Measurements from ENCODE around the gene PRSS53. TPM values are rescaled to one million over a fixed set of nuclear protein-coding genes. Genes with fewer than 3 reads are reported as not detected.

The PRSS53 gene
- total RNA-seq, 1 donor from 2014 or later, result 1.2 TPM

GRCh38 chr16:31130899-31131298 lies 42.2 kb upstream of the PRSS53 start:
- H3K27ac ChIP-seq (replicated peaks), result no peak overlapping the region
- no peak for DNase-seq
- intact Hi-C loops (cut with micrococcal nuclease), result no loop called here

DNA sequence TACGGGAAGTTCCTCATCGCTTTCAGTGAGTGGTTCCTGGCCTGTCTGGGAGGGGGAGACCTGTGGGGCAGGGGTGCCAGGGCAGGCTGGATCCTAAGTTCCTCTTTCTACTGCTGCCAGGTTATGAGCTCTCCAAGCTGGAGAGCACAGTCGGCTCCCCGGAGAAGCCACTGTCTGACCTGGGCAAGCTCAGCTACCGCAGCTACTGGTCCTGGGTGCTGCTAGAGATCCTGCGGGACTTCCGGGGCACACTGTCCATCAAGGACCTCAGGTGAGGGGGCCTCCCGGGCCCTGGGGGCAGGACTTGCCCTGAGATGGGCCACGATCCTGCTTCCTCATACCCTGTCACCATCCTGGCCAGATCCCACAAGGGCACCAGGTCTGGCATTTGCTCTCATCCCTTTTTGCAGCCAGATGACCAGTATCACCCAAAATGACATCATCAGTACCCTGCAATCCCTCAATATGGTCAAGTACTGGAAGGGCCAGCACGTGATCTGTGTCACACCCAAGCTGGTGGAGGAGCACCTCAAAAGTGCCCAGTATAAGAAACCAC lies 41.7 kb upstream of the PRSS53 start:
- intact Hi-C loops (cut with micrococcal nuclease), result no loop called here

More at GRCh38 chr16:31130899-31131298, 42.2 kb upstream of the PRSS53 start:
- Histone ChIP-seq H3K4me1 (peaks cover 40% of the 10 kb centered on the region), H3K27me3 (ENCODE audit: low read depth) (no peaks in the 10 kb centered on the region), H3K9me3 (replicated peaks) (no peaks in the 10 kb centered on the region), H3K36me3 (peaks cover 62% of the 10 kb centered on the region), H3K4me3 (no peak overlapping the region)
- no peak for TF ChIP-seq CTCF (IDR thresholded peaks at IDR 0.05; ENCODE audit: borderline replicate concordance)

DNA sequence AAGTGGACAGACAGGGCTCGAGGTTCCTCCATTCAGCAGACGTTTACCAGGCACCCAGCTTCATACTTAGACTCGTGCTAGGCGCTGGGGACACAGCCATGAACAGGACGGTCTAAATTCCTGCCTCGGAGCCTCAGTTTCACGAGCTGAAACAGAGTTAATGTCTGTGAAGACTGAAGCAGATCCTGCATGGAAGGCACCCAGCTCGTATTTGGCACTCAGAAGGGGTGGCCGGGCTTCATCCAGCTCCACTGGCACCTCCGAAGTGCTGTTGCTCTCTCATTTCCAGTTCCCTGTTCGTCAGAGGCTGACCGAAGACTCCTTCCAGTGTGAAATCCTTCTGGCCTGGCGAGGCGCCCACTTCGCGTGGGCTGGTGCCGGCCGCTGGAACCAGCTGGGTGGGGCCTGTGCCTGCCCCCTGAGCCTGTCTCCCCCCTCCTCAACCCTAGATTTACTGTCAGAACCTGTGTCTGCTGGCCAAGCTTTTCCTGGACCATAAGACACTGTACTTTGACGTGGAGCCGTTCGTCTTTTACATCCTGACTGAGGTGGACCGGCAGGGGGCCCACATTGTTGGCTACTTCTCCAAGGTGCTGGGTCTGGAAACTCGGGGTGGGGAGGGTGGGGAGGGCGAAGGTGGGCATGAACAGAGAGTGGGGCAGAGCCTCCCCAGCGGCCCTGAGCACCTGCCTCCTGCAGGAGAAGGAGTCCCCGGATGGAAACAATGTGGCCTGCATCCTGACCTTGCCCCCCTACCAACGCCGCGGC lies 41.0 kb upstream of the PRSS53 start:
- DNase-seq, result peak; percentile 58
- TF ChIP-seq CTCF (IDR thresholded peaks at IDR 0.05; ENCODE audit: borderline replicate concordance), result no peak
- Histone ChIP-seq H3K4me1 (peaks cover 34% of the 10 kb centered on the region), H3K27ac (replicated peaks) (peak overlapping the region; percentile 69), H3K4me3 (no peak overlapping the region), H3K27me3 (ENCODE audit: low read depth) (no peaks in the 10 kb centered on the region), H3K36me3 (peaks cover 67% of the 10 kb centered on the region), H3K9me3 (replicated peaks) (no peaks in the 10 kb centered on the region)
- intact Hi-C loops (cut with micrococcal nuclease), result no loop called here

More for the DNA sequence above, 41.7 kb upstream of the PRSS53 start:
- Histone ChIP-seq H3K36me3 (peaks cover 62% of the 10 kb centered on the region), H3K9me3 (replicated peaks) (no peaks in the 10 kb centered on the region), H3K4me3 (no peak overlapping the region), H3K27me3 (ENCODE audit: low read depth) (no peaks in the 10 kb centered on the region), H3K27ac (replicated peaks) (peak overlapping the region; percentile 69), H3K4me1 (peaks cover 40% of the 10 kb centered on the region)
- no peak for DNase-seq
- TF ChIP-seq CTCF (IDR thresholded peaks at IDR 0.05; ENCODE audit: borderline replicate concordance), result no peak

GRCh38 chr16:31128711-31129567 lies 40.2 kb upstream of the PRSS53 start:
- intact Hi-C loops (cut with micrococcal nuclease), result no loop called here
- Histone ChIP-seq H3K4me3 (no peak overlapping the region), H3K36me3 (peaks cover 75% of the 10 kb centered on the region), H3K4me1 (peaks cover 25% of the 10 kb centered on the region), H3K27me3 (ENCODE audit: low read depth) (no peaks in the 10 kb centered on the region), H3K9me3 (replicated peaks) (no peaks in the 10 kb centered on the region), H3K27ac (replicated peaks) (peak overlapping the region; percentile 69)
- TF ChIP-seq CTCF (IDR thresholded peaks at IDR 0.05; ENCODE audit: borderline replicate concordance), result no peak
- DNase-seq, result peak; percentile 40

GRCh38 chr16:31127182-31127581 lies 38.4 kb upstream of the PRSS53 start:
- TF ChIP-seq CTCF (IDR thresholded peaks at IDR 0.05; ENCODE audit: borderline replicate concordance), result no peak
- H3K4me1 ChIP-seq, result peaks cover 20% of the 10 kb centered on the region
- H3K27ac ChIP-seq (replicated peaks), result no peak overlapping the region
- DNase-seq, result no peak
- no peaks in the 10 kb centered on the region for H3K9me3 ChIP-seq (replicated peaks)
- intact Hi-C loops (cut with micrococcal nuclease), result no loop called here
- no peak overlapping the region for H3K4me3 ChIP-seq
- H3K27me3 ChIP-seq (ENCODE audit: low read depth), result no peaks in the 10 kb centered on the region
- H3K36me3 ChIP-seq, result peaks cover 80% of the 10 kb centered on the region
